ENCODE results near the gene FOXO4.

GRCh38 chrX:71082822-71083221, 12.8 kb upstream of the FOXO4 start:
- TF ChIP-seq CTCF (optimal IDR thresholded peaks at IDR 0.05 in 1 of 3, IDR thresholded peaks at IDR 0.05 in 1 of 3, conservative IDR thresholded peaks at IDR 0.05 in 1 of 3; ENCODE audit: extremely low read depth in 1 of 3, insufficient read depth in 2 of 3, low read length in 3 of 3), result no peak
- TF ChIP-seq EZH2 (IDR thresholded peaks at IDR 0.05; ENCODE audit: low read length), result no peak

All from keratinocyte (primary cell).